NAMALWA (cell line): Measurements from ENCODE around the gene CACNA2D3.

Experiments used
- DNase-seq: peaks from one replicate; pipeline ENCODE4 v3.0.0-alpha.2; 2015; ENCODE audit warnings: low spot score

The CACNA2D3 gene

GRCh38 chr3:54217828-54218227 is 95.5 kb downstream of the CACNA2D3 start:
- DNase-seq: no peak

GRCh38 chr3:54222316-54222715 is 100.0 kb downstream of the CACNA2D3 start:
- no peak for DNase-seq

DNA sequence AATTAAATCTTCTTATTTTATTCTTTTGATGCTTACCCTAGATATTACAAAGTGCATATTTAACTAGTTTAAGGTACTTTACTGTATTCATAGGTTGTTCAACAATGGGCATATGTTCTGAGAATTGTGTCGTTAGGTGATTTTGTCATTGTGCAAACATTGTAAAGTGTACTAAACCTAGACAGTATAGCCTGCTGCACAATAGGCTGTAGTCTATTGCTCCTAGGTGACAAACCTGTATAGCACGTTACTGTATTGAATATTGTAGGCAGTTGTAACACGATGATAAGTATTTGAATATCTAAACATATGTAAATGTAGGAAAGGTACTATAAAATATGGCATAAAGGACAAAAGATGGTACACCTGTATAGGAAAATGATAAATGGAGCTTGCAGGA is 100.7 kb downstream of the CACNA2D3 start:
- DNase-seq: no peak

DNA sequence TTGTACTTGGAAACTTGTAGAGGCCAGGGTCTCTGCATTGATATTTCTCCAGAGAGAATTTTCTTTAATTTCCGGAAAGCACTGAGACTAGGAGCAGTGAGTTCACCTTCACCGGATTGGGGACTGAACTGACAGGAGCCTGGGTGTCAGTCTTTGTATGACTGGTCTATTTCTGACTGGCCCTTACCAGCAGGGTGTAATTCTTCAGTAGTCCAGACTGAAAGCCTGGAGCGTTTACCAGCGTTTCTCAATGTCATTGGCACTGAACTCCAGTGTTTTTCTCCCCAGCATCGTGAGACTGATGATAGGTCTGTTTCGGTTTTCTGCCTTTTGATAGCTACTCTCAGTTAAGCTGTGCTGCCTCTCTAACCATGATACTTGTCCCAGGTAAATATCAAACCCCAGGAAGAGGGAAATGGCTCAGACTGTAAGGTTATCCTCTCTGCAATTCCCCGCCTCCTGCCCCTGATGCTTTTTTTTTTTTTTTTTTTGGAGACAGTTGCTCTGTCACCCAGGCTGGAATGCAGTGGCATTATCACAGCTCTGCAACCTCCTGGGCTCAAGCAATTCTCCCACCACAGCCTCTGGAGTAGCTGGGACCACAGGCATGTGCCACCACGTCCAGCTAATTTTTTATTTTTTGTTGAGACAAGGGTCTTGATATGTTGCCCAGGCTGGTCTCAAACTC is 103.6 kb downstream of the CACNA2D3 start:
- no peak for DNase-seq

- no peak for DNase-seq
Measured at GRCh38 chr3:54228806-54229205, 106.5 kb downstream of the CACNA2D3 start.

DNA sequence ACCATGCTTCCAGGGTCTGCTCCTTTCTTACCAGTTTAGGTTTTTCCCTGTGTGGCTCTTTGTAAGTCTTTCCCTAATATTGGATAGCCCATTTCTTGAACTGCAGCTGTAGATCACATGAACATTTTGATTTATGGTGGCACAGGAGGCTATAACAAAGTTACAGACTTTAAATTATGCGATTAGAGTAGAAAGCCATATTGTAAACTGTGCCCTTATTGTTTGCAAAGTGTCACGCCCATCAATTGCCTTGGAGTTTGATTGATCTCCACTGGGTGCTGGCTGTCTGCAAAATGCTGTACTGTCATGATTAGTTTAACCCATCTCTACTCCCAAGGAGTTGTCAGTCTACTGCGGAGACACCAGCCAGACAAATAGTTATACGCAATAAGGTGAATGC is 110.3 kb downstream of the CACNA2D3 start:
- DNase-seq: no peak

DNA sequence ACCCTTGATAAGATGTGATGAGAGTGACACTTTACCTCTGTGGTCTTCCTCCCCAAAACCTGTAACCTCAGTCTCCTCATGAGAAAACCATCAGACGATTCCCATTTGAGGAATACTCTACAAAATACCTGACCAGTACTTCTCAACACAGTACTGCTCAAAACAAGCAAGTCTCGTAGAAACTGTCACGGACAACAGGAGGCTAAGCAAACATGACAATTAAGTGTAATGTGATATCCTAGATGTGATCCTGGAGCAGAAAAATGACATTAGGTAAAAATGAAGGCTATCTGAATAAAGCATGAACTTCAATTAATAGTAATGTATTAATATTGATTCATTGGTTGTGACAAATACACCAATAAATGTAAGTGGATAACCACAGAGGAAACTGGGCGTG is 113.6 kb downstream of the CACNA2D3 start:
- DNase-seq: no peak

DNA sequence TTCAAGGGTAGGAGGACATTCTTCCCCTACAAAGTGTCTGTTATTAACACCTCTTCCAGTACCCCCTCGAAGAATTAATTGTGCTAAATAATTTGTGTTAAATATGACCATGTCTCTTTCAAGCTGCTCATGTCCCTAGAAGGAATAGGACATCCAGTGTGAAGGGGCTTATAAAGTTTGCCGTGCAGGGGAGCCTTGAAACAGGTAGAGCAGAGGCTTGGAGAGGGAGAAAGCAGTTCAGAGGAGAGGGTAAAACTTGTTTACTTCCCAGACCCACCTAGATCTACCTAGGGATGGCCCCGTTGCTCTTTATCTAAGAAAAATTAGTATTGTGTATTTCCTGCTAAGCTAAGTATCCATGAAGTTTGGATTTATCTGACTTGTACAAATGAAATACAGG is 114.8 kb downstream of the CACNA2D3 start:
- DNase-seq: no peak

GRCh38 chr3:54237788-54238502 is 115.6 kb downstream of the CACNA2D3 start:
- DNase-seq: no peak

DNA sequence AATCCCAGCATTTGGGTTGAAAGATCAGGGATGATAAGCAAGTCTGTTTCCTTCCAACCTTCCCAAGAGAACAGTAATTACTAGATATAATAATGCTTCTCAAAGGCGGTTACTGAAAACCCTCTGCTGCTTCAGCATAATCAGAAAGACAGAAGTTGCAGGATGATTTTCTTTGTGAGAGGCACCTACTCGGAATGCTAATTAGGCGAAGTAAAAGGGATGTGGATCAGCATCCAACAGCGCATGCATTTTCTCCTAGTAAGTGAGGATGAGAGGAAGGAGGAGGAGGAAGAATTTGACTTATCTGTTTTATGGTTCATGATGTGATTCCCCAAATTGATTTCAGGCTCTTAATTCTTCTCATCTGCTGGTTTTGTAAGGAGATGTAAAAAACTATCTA is 118.0 kb downstream of the CACNA2D3 start:
- DNase-seq: no peak

DNA sequence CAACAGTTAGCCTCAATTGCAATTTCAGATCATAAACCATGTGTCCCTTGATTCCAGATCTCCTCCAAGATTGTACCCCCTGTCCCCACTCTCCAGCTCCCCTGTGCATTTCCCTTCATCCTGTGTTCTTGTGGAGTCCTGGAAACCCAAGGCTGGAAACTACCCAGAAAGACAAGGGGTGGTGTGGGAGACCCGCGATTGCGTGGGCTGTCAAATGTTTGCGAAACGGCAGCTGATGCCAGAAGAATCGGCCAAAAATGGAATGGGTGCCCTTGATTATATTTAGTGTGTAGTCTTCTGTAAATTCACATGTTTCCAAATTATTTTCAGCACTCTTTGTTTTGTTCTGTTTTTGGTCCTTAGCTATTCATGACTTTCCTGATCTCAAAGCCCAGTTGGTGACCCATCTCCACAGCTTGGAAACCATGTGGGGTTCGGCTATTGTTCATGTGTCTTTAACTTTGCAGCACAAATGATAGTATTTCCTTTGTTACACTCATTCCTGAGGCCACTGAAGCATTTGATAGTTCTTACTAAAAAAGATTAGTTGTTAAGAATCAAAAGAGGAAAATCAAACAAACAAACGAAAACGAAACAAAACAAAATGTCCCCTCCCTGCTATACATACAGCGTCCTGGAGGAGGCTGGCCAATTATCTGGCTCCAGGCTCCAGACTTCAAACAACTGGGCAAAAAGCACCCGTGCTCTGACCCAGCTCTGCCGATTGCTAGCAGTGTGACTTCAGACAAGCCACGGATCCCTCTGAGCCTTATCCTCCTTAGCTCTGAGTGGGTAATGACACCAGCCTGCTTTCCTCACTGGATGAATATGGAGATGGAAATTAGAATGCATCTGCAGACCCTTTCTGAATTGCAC is 120.9 kb downstream of the CACNA2D3 start:
- no peak for DNase-seq

DNA sequence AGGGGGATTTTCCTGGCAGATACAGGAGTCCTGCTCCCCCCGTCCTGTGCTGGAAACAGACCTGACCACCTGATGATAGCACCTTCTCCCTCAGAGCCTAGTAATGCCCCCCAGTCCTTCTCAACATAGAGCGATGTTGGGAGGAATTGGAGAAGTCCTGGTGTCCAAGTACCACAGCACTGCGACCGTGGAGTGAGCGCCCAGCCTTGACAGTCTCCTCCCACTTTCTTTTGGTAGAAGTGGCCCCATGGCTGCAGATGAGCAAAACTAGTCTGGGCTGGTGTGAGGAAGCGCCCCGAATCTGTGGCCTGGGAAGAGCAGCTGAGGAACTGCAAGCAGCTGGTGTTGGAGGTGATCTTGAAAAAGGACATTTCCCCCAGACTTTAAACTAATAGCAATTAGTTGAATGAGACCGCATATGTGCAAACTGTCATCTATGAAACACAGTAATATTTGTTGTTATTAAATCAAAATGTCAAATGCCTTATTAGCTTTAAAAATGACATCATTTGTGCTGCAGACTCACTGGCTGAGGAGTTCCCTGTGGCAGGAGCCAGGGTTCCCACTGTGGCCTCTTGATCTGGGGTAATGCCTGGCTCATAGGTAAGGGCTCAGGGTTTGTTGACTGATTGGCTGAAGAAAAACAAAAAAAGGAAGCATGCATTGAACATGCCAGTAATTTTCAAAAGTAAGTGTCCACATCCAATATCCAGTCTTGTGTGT is 121.8 kb downstream of the CACNA2D3 start:
- no peak for DNase-seq

GRCh38 chr3:54251705-54252104 is 129.4 kb downstream of the CACNA2D3 start:
- no peak for DNase-seq

DNA sequence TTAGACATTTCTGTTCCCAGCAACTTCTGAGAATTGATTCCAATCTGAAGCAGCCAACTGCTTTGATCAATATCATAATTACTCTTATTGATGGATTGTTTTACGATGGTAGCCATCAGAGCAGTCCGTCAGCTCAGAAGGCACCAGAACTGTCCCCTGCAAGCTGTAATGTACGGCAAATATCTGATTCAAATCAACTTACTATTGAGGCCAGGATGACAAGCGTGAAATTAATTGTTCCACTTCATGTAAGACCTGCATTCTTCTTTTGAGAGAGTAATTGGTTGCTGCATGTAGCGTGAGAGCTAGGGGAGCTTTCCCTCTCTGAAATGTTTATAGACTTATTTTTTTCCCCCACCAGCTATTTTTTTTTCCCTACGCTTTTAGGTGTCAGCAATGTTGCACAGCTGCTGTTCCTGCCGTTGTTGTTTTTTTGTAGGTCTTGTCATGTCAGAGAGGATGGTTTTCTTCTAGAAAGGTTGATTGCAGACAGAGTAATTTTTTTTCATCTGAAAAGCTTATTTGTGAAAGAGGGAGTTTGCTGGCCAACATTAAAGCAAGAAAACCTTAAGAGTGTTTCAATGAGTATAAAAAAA is 134.9 kb downstream of the CACNA2D3 start:
- no peak for DNase-seq

- DNase-seq: no peak
Measured at GRCh38 chr3:54259636-54260035, 137.3 kb downstream of the CACNA2D3 start.

DNA sequence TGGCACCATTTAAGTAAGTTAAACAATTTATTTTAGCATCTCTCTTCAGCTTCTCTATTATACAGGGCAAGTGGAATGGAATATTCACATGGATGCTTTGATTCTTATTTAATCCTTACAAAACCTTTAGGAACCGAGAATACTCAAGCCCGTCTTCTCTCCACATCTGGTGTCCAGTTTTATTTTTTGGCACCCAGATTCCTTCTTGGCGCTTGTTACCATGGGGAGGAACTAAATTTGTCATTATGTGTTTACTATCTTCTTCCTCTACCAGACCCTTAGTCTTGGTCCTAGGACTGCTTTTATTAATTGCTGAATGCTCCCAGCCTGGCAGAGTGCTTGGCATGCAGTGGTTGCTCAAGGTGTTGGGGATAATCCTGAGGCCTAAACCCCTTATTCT is 138.8 kb downstream of the CACNA2D3 start:
- no peak for DNase-seq

- DNase-seq: no peak
Measured at GRCh38 chr3:54262541-54262940, 140.2 kb downstream of the CACNA2D3 start.

- DNase-seq: no peak
Measured at GRCh38 chr3:54262946-54263345, 140.6 kb downstream of the CACNA2D3 start.

DNA sequence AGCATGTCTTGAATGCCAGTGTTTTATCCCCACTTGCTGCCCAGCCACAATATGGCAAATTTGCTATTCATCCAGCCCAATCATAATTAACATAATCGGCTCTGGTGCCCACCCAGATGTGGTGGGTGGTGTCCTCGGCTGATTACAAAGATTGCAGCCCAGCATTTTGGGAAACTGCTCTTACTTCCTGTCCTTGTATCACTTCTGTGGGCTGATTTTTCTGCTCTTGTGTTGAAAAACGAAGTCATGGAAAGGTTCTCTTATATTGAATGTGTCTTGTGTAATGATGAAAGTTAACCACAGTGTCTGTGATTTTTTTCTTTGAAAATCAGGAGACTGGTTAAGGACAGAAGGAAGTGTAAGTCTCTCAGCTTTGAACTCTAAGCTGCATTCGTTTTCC is 141.7 kb downstream of the CACNA2D3 start:
- no peak for DNase-seq

- DNase-seq: no peak
Measured at GRCh38 chr3:54270816-54271526, 148.6 kb downstream of the CACNA2D3 start.

- no peak for DNase-seq
Measured at GRCh38 chr3:54273791-54274190, 151.4 kb downstream of the CACNA2D3 start.
